Liver (tissue), 9 donors: ENCODE data around the gene MSI2. TPM values are rescaled to one million over a fixed set of nuclear protein-coding genes. Genes with fewer than 3 reads are reported as not detected.

Experiments used
- DNase-seq: peaks from one replicate; pipeline ENCODE4 v3.0.0-alpha.2; 2017; ENCODE audit warnings: low spot score
- H3K27ac ChIP-seq, 2 donors: one replicate each; pipeline ENCODE4 v1.7.0; 2013; ENCODE audit warnings: inconsistent platforms in 2 of 2, low read length in 2 of 2, control low read depth in 1 of 2, low read depth in 1 of 2, mild to moderate bottlenecking in 1 of 2
- H3K27me3 ChIP-seq, 4 donors: one replicate each; pipeline versions ENCODE4 v1.6.1 to v1.7.0; 2013; ENCODE audit warnings: low read length in 3 of 4, inconsistent platforms in 1 of 4, mild to moderate bottlenecking in 1 of 4, moderate library complexity in 1 of 4; ENCODE audit not compliant: control insufficient read depth in 4 of 4, insufficient read depth in 4 of 4
- H3K36me3 ChIP-seq, 4 donors: one replicate each; pipeline versions ENCODE4 v1.6.1 to v1.7.0; 2013; ENCODE audit warnings: low read length in 3 of 4, mild to moderate bottlenecking in 3 of 4, low read depth in 1 of 4, moderate library complexity in 1 of 4; ENCODE audit not compliant: control insufficient read depth in 4 of 4, insufficient read depth in 3 of 4
- H3K4me1 ChIP-seq, 4 donors: one replicate each; pipeline versions ENCODE4 v1.6.1 to v1.7.0; 2013; ENCODE audit warnings: low read length in 3 of 4, mild to moderate bottlenecking in 3 of 4, moderate library complexity in 1 of 4; ENCODE audit not compliant: control insufficient read depth in 4 of 4, insufficient read depth in 4 of 4
- H3K4me3 ChIP-seq, 3 donors: one replicate each; pipeline versions ENCODE4 v1.6.1 to v1.7.0; 2013; ENCODE audit warnings: low read length in 3 of 3, control low read depth in 1 of 3, low read depth in 1 of 3, mild to moderate bottlenecking in 1 of 3
- H3K9ac ChIP-seq, 2 donors: one replicate each; pipeline ENCODE4 v1.7.0; 2013; ENCODE audit warnings: low read length in 2 of 2, mild to moderate bottlenecking in 2 of 2, moderate library complexity in 2 of 2, control low read depth in 1 of 2, low read depth in 1 of 2
- H3K9me3 ChIP-seq, 4 donors: one replicate each; pipeline versions ENCODE4 v1.6.1 to v1.7.0; 2013; ENCODE audit warnings: low read length in 3 of 4; ENCODE audit not compliant: control insufficient read depth in 4 of 4
- ATF3 ChIP-seq: IDR thresholded peaks from 2 replicates; pipeline ENCODE4 v1.6.1; 2016; ENCODE audit warnings: antibody characterized with exemption
- CTCF ChIP-seq: fragments of 150-350 bp; IDR thresholded peaks from 2 replicates; pipeline ENCODE4 v1.5.1; 2017; ENCODE audit warnings: improper control_type of control experiment, low read depth, low read length; ENCODE audit not compliant: missing input control
- FOXA1 ChIP-seq: IDR thresholded peaks from 2 replicates; pipeline ENCODE4 v1.6.1; 2016; ENCODE audit warnings: antibody characterized with exemption
- FOXA2 ChIP-seq: IDR thresholded peaks from 2 replicates; pipeline ENCODE4 v1.6.1; 2016; ENCODE audit warnings: antibody characterized with exemption
- GABPA ChIP-seq, 2 donors: IDR thresholded peaks in 1 of 2; conservative IDR thresholded peaks in 1 of 2; 2 replicates each; pipeline ENCODE4 v1.6.1; 2016; ENCODE audit warnings: antibody characterized with exemption in 2 of 2, mild to moderate bottlenecking in 1 of 2, moderate library complexity in 1 of 2
- HNF4A ChIP-seq, 2 donors: conservative IDR thresholded peaks; 2 replicates each; pipeline ENCODE4 v1.6.1; 2016; ENCODE audit warnings: antibody characterized with exemption in 2 of 2, mild to moderate bottlenecking in 2 of 2
- JUND ChIP-seq, 2 donors: IDR thresholded peaks; 2 replicates each; pipeline ENCODE4 v1.6.1; 2016; ENCODE audit warnings: antibody characterized with exemption in 2 of 2
- MAX ChIP-seq: IDR thresholded peaks from 2 replicates; pipeline ENCODE4 v1.6.1; 2016; ENCODE audit warnings: antibody characterized with exemption
- NR2F2 ChIP-seq: IDR thresholded peaks from 2 replicates; pipeline ENCODE4 v1.6.1; 2016; ENCODE audit warnings: antibody characterized with exemption
- RAD21 ChIP-seq, 2 donors: IDR thresholded peaks; 2 replicates each; pipeline ENCODE4 v1.6.1; 2016; ENCODE audit warnings: antibody characterized with exemption in 2 of 2, mild to moderate bottlenecking in 2 of 2
- SP1 ChIP-seq: IDR thresholded peaks from 2 replicates; pipeline ENCODE4 v1.6.1; 2018; ENCODE audit warnings: antibody characterized with exemption, mild to moderate bottlenecking
- TAF1 ChIP-seq: conservative IDR thresholded peaks from 2 replicates; pipeline ENCODE4 v1.6.1; 2016; ENCODE audit warnings: antibody characterized with exemption, mild to moderate bottlenecking
- YY1 ChIP-seq: IDR thresholded peaks from 2 replicates; pipeline ENCODE4 v1.6.1; 2016; ENCODE audit warnings: antibody characterized with exemption, mild to moderate bottlenecking
- ZBTB33 ChIP-seq: IDR thresholded peaks from 2 replicates; pipeline ENCODE4 v1.6.1; 2016; ENCODE audit warnings: antibody characterized with exemption
- WGBS: extraction: QIAGEN DNeasy Blood & Tissue Kit; methylation state at CpG from one replicate; pipeline ENCODE4 v1.1.7; 2013; 5-methylcytosine and 5-hydroxymethylcytosine counted together
- polyA plus RNA-seq, 2 donors: library from polyadenylated mRNA; stranded (reverse) in 1 of 2; unstranded in 1 of 2; fragments of 200-250 nt in 1 of 2; fragments of >200 nt in 1 of 2; fragmentation: Nextera tagmentation in 1 of 2; extraction: Ambion mirVana in 1 of 2; gene quantifications; one replicate each; pipeline versions ENCODE4 v1.2.1 to v1.2.3, GENCODE V29; 2013 to 2015
- total RNA-seq, 2 donors: library from RNA; depleted of rRNA; stranded (reverse); fragments of >200 nt; gene quantifications; one replicate each; pipeline ENCODE4 v1.2.3, GENCODE V29; 2014
- donor health status: healthy.
- donor health status: healthy.
- donor health status: healthy.
- donor health status: healthy.
- donor health status: healthy.

Gene MSI2
- total and polyA plus RNA-seq, 4 donors, result 5.7 to 15.6 (median 9.2) TPM

GRCh38 chr17:57424273-57424672 is 167.9 kb downstream of the MSI2 start:
- Histone ChIP-seq H3K4me3 (no peak overlapping the region), H3K9me3 (no peaks in the 10 kb centered on the region), H3K27me3 (no peaks in the 10 kb centered on the region), H3K9ac (no peak overlapping the region), H3K27ac (no peak overlapping the region), H3K4me1 (peaks cover 0 to 6% (median 2%) of the 10 kb centered on the region in 4 donors), H3K36me3 (no peaks in the 10 kb centered on the region)
- no peak for DNase-seq
- 99% methylated on average over 2 of the region's 2 CpGs for WGBS
- TF ChIP-seq CTCF (no peak), FOXA2 (no peak), ZBTB33 (no peak), FOXA1 (no peak)

GRCh38 chr17:57424777-57425188 is 168.5 kb downstream of the MSI2 start:
- no peak for DNase-seq
- Histone ChIP-seq H3K27ac (no peak overlapping the region), H3K36me3 (no peaks in the 10 kb centered on the region), H3K9ac (no peak overlapping the region), H3K4me1 (peaks cover 0 to 6% (median 2%) of the 10 kb centered on the region in 4 donors), H3K4me3 (no peak overlapping the region), H3K27me3 (no peaks in the 10 kb centered on the region), H3K9me3 (no peaks in the 10 kb centered on the region)
- 74% methylated on average over 5 of the region's 5 CpGs for WGBS
- TF ChIP-seq RAD21 (IDR thresholded peaks at IDR 0.05) (no peak), HNF4A (conservative IDR thresholded peaks at IDR 0.05) (no peak), CTCF (no peak), YY1 (no peak), FOXA2 (no peak), ATF3 (no peak), MAX (no peak), GABPA (IDR thresholded peaks at IDR 0.05 in 1 of 2, conservative IDR thresholded peaks at IDR 0.05 in 1 of 2) (no peak), JUND (IDR thresholded peaks at IDR 0.05) (no peak)

GRCh38 chr17:57425431-57425830 is 169.1 kb downstream of the MSI2 start:
- H3K9ac ChIP-seq, result no peak overlapping the region
- no peak for DNase-seq
- no peaks in the 10 kb centered on the region for H3K9me3 ChIP-seq
- no peaks in the 10 kb centered on the region for H3K27me3 ChIP-seq
- no peak overlapping the region for H3K27ac ChIP-seq
- H3K36me3 ChIP-seq, result no peaks in the 10 kb centered on the region
- no peak overlapping the region for H3K4me3 ChIP-seq
- 82% methylated on average over 5 of the region's 5 CpGs for WGBS
- peaks cover 0 to 6% (median 2%) of the 10 kb centered on the region in 4 donors for H3K4me1 ChIP-seq
- TF ChIP-seq JUND (IDR thresholded peaks at IDR 0.05) (no peak), TAF1 (no peak), FOXA2 (no peak), NR2F2 (no peak), CTCF (no peak), ZBTB33 (no peak), ATF3 (no peak), YY1 (no peak), SP1 (no peak), RAD21 (IDR thresholded peaks at IDR 0.05) (no peak)
